GM19238 (cell line): ENCODE data around the gene VWF.
"Not testable (repeated sequence)": the region's sequence is repeated elsewhere in the genome, so short reads cannot be mapped to it uniquely, and the experiment has no call there.

Experiments used
- DNase-seq: peaks from one replicate; pipeline ENCODE4 v3.0.0; 2011; ENCODE audit warnings: low spot score; ENCODE audit not compliant: insufficient read length

VWF gene

GRCh38 chr12:6124411-6125309, at the start of gene VWF:
VWF (minus strand) TSS chr12:6124670; CDS start chr12:6123196, 1,474 bp downstream.
- DNase-seq = no peak

GRCh38 chr12:6172862-6173261, 48.4 kb upstream of the VWF start:
- DNase-seq = no peak

DNA sequence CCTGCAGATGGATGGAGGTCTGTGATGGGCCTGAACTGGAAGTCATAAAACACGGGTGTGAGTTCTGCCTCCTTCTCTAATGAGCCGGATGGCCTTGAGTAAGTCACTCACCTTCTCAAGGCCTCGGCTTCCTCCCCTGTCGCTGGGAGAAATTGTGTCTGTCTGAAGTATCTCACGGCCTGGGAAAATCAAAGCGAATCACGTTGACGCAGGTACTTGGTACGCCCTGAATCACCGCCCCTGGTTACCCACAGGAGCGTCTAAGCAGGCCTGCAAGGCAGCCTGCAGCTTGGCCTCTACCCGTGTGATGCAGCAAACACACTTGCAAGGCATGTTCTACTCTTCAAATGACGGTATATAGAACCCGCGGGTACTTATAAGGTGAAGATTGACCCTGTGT, 47.6 kb upstream of the VWF start:
- DNase-seq = no peak

DNA sequence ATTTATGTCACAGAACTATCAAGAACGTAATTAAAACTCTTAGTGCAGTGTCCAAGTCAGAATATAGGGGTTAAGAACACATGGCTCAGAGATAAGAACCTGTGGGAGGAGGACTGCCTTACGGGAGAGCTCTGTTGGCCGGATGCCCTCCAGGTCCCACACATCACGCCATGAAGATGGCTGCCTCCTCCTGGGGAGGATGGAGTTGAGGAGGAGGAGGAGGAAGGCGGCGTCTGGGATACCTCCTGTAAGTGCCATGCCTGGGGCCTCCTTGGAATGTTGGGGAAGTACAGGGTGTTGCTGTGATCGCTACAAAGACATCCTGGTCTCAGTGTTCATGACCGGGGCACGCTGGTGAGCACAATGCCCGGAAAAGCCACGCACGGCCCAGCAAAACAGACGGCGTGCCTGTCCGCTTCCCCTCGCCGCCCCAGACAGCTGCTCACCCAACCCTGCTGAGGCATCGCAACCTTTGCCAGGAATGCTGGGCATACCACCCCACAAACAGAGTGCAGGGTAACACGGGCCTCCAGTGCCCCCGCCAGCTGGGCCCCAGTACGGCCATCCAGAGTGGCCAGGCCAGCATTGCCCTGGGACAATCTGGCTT, 47.0 kb upstream of the VWF start:
- DNase-seq = no peak

- DNase-seq = peak; percentile 32
Measured at GRCh38 chr12:6167327-6168280, 43.1 kb upstream of the VWF start.

GRCh38 chr12:6166808-6167207, 42.3 kb upstream of the VWF start:
- no peak for DNase-seq

DNA sequence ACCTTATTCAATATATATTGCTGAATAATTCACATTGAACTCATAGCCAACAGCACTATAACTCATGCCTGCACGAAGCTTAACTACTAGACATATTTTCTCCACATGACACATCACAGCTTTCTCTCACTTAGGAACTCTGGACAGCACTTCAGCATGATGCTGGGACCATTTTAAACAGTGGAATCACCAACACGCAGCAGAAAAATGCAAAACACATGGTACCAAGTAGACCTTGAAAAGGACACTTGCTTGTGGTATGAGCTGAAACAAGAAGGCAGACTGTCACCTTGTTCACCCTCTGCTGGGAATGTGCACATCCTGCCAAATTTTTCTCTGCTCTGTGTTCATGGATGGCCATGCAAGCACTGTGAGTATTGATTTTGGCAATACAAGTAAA, 40.9 kb upstream of the VWF start:
- no peak for DNase-seq

- DNase-seq = no peak
Measured at GRCh38 chr12:6163416-6164060, 39.1 kb upstream of the VWF start.

GRCh38 chr12:6161124-6161882, 36.8 kb upstream of the VWF start:
- no peak for DNase-seq

DNA sequence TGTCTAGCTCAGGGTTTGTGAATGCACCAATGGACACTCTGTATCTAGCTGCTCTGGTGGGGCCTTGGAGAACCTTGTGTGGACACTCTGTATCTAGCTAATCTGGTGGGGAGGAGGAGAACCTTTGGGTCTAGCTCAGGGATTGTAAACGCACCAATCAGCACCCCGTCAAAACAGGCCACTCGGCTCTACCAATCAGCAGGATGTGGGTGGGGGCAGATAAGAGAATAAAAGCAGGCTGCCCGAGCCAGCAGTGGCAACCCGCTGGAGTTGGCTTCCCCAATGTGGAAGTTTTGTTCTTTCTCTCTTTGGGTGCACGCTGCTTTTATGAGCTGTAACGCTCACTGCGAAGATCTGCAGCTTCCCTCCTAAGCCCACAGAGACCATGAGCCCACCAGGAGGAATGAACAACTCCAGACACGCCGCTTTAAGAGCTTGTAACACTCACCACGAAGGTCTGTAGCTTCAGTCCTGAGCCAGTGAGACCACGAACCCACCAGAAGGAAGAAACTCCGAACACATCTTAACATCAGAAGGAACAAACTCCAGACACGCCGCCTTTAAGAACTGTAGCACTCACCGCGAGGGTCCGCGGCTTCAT, 35.7 kb upstream of the VWF start:
- not testable (repeated sequence) for DNase-seq

- DNase-seq = not testable (repeated sequence)
Measured at GRCh38 chr12:6159166-6160011, 34.9 kb upstream of the VWF start.

GRCh38 chr12:6158749-6159148, 34.3 kb upstream of the VWF start:
- DNase-seq = no peak

DNA sequence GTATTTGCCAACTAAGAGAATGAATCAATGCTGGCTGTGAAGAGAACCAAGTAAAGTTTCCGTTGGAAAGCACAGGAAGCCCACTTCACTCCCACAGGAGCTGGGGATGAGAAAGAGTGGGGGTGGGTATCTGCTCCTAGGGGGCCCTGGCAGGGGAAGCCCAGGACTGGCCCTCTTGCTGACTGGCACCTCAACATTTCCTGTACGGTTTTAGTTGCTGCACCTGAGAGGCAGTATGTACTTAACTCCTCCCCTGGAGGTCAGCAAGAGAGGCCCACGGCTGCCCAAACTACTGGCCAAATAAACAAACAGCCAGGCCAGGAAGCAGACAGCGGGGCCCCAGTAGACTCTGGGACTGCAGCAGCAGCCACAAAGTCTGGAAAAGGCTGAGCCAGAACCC, 33.8 kb upstream of the VWF start:
- DNase-seq = no peak

DNA sequence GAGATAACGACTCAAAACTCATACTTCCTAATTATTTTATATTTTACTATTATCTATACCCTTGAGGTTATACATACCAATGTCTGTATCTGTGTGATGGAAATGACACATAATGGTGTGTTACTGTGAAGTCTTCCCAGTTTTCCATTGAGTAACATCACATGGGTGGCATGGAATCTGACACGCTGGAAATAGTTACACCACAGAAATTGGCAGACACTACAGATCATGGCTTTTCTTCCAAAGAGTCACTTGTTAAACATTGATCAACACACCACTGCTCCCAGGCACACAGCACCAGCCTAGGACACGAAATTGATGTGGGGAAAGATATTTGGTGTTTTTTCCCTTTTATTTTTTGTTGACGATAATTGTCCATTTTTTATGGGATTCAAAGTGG, 33.0 kb upstream of the VWF start:
- no peak for DNase-seq

DNA sequence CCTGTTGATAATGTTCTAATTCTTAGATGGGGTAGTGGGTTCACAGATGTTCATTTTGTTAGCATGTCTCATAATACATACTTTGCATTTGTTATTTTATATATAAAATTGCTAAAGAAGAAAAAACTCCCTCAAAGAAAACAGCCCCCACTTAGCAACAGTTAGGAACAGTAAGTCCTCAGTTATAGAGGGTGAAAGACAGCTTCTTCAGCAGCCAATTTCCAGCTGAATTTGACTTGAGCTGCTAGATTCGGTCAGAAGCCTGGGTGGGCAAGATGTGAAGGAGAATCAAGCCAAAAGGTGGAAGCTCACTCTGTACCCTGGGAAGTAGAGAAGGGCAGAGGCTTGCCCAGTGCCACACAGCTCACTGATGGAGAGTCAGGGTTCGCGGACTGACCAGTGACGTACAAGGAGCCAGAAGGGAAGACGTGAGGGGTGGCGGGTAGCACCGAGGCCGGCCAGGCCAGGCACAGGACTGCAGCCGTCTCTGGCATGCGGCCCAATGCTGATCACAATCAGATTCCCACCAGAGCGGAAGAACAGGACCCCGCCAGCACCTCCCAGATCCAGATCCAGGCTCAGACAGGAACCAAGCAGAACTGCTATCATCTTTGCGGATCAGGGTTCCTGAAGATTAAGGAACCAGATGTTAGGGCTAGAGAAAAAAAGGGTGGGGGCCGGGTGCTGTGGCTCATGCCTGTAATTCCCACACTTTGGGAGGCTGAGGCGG, 30.4 kb upstream of the VWF start:
- no peak for DNase-seq

DNA sequence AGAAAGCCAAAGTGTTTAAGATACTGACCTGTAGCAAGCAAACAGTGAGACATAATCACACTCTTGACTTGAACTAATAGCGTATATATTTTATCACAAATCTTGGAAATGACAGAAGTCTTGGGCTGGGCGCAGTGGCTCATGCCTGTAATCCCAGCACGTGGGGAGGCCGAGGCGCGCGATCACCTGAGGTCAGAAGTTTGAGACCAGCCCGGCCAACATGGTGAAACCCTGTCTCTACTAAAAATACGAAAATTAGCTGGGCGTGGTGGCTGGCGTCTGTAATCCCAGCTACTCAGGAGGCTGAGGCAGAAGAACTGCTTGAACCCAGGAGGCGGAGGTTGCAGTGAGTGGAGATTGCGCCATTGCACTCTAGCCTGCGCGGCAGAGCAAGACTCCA, 24.3 kb upstream of the VWF start:
- DNase-seq = not testable (repeated sequence)

- DNase-seq = no peak
Measured at GRCh38 chr12:6148061-6148460, 23.6 kb upstream of the VWF start.

GRCh38 chr12:6146951-6147350, 22.5 kb upstream of the VWF start:
- DNase-seq = no peak
